Superior temporal gyrus (tissue), 1 donor: Measurements from ENCODE around the gene AAR2.

ENCODE experiments used
- DNase-seq: peaks from one replicate; pipeline ENCODE4 v3.0.0-alpha.2; 2016; ENCODE audit errors: extremely low spot score

Gene AAR2, protein sequence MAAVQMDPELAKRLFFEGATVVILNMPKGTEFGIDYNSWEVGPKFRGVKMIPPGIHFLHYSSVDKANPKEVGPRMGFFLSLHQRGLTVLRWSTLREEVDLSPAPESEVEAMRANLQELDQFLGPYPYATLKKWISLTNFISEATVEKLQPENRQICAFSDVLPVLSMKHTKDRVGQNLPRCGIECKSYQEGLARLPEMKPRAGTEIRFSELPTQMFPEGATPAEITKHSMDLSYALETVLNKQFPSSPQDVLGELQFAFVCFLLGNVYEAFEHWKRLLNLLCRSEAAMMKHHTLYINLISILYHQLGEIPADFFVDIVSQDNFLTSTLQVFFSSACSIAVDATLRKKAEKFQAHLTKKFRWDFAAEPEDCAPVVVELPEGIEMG

DNA sequence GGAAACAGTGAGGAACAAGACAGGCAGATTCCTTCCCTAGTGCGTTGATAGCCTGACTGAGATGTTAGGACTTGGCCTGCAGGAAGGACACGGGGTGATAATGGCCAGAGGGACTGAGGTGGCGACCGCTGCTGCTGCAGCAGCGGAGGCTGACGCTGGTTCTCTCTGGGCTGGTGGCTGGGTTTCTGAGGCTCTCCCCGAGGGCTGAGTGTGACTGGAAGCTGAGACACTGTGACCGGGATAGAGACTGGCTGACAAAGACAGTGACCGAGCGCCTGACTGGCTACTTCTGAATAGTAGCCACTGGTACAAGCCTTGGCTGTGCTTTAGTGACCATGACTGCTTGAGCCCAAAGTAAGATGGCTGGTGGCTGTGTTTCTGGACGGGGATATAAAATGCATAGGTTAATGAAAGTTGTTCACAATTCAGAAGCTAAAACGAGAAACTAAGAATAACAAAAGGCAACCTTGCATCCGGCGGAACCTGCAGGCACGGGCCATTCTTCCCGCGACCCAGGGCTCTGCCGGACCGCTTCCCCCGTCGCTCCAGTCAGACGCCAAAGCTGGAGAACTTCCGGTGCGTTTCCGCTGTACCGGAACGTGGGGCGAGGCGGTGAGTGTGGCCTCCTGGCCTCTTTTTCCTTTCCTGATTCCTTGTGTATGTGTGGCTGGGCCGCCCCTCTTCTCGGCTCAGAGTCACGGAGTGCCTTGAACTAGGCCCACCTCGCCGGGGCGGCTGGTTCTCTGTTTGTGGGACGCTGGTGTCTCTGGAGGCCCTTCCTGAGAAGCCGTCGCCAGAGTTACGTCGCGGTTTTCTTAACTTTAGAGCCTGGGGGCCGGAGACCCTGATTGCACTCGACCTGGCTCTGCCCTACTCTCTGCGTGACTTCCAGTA lies at the start of gene AAR2:
TSS of gene AAR2 (plus strand) at position 587 of the 894 bp plus-strand sequence. CDS start 3,391 bp downstream, outside the sequence.
- DNase-seq, result peak; percentile 87

DNA sequence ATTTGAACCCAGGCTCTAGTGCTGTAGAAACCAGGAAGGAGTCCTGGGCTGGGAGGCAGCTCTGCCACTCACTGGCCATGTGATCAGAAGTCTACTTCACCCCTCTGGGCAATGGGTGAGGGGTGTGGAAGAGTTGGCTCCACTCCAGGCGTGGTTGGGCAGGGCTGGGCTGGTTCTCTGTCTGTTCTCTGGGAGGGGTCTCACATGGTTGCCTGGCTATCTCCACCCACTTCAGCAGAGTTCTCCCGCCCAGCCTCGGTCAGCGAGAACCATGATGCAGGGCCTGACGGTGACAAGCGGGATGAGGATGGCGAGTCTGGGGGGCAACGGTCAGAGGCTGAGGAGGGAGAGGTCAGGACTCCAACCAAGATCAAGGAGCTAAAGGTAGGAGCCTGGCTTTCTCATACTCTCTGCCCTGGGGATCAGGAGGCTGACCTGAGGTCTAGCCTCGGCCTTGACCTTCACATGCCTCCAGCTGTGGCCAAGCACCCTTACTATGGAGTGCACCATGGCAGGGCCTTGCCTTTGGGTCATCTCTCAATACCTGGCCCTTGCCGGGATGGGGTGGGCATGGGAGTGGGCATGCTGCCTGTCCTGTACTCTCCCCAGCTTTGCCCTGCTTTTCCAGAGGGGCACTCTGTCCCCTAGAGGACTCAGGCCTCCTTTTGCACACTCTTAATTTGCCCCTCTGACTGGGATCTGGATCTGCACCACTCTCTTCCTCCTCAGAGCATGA lies 42.1 kb upstream of the AAR2 start:
- no peak for DNase-seq

DNA sequence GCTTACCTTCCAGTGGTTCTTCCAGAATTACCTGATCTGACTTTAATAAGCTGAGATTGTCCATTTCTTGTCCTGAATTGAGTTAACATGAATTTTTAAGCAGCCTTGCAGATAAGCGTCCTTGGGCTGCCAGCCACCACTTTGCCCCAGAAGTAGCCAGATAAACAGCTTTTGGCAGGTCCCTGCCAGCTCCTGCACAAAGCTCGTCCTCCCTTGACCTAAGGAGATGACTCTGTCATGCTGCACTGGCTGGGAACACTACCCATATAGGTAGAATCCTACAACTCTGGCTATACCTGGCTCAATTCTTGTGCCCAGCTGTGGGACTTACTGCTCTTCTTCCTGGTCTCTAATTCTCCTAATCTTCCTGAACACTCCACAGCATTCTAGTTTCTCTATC lies 39.6 kb upstream of the AAR2 start:
- DNase-seq, result no peak

DNA sequence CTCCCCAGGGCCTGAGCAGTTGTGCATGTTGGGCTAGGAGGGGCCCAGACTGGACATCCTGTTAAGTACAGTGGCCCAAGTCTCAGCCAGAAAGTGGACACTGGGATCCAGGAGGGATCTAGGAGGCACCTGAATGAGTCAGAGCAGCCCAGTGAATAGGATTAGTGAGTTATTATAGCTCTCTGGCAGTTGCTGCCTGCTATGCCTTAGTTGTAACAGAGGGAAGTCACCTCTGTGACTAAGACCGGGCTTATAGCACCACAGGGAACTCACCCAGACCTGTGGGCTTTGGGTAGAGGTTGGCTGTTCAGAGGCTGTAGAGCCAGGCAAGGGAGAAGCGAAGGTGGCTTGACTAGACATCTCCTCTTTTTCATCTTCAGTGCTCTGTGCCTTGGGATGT lies 39.0 kb upstream of the AAR2 start:
- DNase-seq, result no peak

DNA sequence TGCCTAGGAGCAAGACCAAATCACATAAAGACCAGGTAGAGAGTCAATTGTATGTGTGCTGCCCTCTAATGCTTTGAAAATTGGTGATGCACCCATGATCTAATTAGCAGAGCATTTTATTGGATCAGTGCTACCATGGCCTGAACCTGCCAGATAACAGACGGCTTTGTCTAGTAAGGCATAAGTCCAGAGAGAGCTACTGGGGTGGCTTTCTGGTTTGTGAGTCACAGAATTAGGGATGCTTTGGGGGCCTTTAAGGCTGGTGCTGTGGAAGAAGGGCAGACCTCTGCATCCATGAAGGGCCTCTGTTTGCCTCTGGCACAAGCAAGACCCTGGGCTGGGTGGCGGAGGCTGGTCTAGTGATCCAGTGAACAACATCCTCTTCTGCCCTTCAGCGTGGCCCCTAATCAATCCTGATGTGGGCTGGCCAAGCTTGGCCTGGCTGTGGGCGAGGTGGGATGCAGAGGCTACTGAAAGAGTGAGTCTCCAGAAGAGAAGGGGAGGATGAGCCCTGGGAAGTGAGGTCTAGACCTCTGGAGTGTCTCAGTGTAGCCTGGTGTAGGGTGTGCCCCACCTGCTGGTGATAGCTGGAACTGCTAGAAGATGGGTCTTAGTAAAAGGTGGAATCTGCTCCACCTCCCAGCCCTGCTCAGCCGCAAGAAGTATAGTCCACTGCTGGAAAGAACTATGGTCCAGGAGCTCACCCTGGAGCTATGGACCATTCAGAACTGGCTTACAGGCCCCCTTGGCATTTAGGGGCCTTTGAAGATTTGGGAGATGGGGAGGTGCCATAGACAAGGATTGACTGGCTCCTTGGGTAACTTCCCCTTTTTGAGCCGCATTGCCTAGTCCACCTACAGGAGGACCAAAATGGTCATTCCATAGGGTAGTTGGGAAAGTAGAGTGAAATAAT lies 36.7 kb upstream of the AAR2 start:
- peak; percentile 91 for DNase-seq

DNA sequence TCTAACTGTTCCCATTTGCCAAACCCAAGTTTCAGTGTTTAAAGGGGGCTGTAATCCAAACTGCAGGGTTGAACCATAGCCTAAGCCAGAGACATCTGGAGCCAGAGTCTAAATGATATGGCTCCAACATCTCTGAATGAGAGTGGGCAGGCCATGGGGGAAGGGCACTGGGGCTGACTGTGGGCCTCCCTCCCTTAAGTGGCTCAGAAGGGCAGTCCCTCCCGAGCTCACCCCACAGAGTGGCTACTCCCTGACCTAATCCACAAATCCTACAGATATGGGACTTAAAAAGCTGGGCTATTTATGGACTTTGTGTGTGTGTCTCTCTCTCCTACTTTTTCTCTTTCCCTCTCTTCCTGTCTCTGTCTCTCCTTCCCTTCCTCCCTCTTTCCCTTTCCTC lies 35.8 kb upstream of the AAR2 start:
- DNase-seq, result no peak

DNA sequence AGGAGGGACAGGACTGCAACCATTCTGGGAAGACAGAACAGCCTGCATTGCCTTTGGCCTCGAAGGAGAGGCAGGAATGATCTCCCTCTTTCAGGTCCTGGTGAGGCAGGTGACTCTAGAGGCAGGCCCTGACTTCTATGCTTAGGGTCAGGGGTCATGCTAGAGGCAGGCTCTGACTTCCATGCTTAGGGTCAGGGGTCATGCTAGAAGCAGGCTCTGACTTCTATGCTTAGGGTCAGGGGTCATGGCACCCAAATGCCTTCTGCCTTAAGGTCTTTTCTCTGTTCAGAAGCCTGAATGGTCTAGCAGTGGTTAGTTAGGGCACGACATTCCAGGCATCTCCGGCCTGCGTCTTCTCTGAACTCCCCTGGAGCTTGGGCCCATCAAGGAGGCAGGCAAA lies 35.1 kb upstream of the AAR2 start:
- DNase-seq, result no peak

DNA sequence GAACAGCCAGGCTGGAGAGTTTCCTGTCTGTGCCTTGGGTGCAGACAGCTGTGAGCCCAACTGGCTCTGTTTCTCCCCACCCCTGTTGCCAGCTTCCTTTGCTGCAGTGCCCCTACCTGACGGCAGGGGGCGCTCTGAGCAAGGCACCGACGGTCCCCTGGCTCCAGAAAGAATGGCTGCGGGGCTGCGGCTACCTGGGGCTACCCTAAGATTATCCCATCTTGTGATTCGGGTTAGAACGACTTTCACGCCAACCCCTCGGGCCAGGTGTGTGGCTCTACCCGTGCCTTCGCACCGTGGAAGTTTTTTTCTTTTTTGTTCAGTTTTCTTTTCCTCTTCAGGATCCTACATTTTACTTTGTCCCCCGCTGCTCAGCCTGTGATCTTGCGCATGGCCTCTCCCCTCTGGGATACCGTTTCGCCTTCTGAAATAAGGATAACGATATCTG lies 33.4 kb upstream of the AAR2 start:
- DNase-seq, result peak; percentile 81

DNA sequence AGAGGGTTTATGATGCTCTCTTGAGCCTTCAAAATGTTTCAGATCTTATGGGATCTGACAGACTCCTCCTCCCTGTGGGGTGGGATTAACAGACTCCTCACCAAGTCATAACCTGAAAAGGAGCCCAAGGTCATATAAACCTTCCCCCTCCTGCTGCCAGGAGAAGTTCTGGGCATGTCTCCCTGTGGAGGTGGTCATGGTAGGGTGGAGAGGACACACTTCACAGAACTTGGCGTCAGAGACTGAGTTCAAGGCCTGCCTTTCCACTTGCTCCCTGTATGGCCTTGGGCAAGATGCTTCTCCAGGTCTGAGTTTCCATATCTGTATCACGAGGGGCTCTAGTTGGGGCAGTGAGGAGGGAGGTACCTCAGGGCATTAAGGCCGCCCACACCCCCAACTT lies 32.4 kb upstream of the AAR2 start:
- no peak for DNase-seq

DNA sequence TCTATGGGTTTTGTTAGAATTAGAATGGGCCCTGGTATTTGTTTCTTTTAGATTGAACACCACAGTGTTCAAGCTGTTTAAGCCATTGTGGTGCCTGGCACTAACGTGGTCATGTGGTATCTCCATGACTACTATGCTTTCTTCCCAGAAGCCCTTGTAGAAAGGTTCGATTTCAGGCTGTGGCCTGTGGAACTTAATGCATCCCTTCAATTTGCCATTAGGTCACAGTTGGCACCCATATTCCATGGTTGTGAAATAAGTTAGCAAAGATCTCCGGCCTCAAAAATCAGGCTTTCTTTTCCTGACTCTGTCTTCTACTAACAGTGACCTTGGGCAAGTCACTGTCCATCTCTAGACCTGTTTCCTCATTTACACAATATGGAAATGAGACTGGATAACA lies 31.3 kb upstream of the AAR2 start:
- DNase-seq, result no peak

DNA sequence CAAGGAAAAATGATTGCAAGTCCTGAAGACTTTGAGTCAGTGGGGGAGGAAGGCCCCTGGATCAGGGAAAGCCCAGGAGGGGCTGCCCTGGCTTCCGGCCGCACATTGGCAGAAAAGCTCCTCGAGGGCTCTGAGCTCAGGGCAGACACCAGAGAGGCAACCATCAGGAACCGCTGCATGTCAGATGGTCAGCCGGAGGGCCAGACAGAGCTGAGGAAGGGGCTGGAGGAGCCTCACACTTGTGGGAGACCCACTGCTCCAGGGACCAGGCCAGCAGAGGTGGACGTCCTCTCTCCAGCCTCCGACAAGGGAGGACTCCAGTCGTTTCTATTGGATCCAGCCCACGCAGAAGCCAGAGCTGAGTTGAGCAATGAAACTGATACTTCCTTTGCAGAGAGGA lies 30.2 kb upstream of the AAR2 start:
- DNase-seq, result no peak

DNA sequence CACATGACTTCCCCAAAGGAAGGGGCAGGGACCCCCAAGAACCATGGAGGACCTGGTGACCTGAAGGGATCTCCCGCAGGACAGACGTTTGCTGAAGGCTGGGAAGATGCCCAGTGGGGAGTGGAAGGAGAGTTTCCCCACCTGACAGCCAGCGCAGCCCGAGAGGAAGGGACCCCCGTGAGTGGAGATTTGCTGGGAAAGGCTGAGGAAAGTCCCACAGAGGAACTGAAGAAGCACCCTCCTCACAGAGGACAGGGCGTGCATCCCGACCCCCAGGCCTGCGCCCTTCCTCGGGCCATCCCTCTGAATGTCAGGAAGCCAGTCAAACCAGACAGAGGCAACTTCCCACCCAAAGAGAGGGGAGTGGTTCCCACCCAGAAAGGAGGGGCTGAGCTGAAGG lies 29.6 kb upstream of the AAR2 start:
- DNase-seq, result no peak

DNA sequence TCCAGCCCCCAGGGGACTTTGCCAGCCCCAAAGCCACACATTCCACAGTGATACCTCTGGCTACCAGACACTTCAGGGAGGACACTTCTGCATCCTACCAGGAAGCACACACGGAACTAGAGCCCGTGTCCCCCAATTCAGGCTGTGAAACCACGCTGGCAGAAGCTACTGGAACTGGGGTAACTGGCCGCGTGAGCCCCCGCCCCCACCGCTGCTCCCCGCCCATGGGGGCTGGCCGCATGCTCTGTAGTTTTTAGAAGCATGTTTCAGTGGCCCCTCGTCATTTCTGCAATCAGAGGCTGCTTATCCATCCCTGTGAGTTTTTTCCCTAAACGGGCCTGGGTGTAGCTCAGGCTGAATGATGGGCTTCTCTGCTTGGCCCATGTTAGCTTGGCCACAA lies 28.7 kb upstream of the AAR2 start:
- DNase-seq, result no peak

DNA sequence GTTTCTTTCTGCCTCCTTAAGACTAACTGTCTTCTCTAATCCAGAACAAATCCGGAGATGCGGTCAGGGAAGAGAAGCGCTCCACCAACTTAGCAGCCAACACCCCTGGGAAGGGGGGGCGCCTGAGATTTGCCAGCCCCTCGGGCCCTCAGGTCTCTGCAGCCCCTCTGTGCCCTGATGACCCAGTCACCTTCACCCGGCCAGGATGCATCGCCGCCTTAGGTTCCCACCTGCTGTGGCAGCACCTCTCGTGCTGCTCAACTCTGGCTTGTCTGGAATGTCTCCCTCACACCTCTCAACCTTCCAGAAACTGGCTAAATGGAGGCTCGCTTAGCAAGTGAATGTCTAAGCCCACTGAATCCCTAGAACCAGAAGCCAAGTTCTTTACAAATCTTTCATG lies 28.0 kb upstream of the AAR2 start:
- no peak for DNase-seq

DNA sequence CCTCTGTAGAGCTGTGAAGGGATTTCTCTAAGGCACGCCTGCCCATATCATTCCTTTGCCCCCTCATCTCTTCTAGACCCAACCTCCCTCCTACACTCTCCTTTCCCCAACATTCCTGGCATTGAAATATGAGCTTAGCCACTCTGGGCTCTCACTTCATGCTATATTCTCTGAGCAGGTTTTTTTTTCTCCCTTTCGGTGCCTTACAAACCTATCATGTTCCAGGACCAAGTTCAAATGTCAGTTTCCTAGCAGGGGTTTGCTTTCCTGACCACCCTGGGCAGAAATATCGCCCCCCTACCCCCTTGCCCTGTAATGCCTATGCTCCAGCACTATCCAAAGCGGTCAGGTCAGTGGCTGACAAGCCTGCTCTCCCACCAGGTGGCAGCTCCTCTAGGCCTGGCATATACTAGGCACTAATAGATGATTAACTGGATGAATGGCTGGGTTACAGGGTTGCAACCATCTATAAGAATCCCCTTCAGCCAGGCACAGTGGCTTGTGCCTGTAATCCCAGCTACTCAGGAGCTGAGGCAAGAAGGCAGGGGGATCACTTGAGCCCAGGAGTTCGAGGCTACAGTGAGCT lies 25.7 kb upstream of the AAR2 start:
- DNase-seq, result no peak

DNA sequence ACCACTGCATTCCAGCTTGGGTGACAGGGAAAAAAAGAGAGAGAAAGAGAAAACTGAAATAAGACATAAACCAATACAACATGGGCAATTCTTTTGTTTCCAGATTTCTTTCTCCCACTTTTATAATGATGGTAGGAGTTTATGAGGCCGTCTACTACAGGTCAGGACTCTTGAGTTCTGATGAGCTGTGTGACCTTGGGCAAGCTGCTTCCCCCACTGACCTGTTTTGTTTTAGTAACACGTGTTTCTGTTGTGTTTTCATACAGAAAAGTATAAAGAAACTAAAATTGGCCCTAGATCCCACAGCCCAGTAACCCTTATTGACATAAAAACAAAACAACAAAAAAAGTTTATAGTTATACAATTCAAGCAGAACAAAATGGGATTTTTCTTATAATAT lies 22.9 kb upstream of the AAR2 start:
- DNase-seq, result no peak

DNA sequence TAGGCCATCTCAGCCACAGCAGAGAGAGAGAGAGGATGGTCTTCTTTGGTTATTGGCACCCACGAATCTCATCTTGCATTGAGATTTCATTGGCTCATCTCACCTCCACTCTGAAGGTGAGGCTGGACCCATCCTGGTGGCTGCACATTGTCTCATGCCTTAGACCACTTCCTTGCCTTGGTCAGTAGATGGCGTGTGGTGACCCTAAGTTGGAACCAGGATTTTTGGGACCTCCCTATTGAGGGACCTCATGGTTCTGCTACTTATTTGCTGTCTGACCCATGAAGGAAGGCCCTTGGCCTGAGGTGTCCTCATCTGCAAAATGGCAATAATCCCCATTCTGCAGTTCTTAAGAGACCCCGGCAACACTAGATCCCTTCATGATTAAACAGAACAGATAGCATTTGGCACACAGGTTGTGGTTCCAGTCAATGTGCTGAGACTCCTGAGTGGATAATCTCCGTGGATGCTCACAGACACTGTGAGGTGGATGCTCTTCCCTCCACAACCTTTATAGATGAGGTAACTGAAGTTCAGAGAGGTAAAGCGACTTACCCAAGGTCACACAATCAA lies 21.5 kb upstream of the AAR2 start:
- DNase-seq, result peak; percentile 31

DNA sequence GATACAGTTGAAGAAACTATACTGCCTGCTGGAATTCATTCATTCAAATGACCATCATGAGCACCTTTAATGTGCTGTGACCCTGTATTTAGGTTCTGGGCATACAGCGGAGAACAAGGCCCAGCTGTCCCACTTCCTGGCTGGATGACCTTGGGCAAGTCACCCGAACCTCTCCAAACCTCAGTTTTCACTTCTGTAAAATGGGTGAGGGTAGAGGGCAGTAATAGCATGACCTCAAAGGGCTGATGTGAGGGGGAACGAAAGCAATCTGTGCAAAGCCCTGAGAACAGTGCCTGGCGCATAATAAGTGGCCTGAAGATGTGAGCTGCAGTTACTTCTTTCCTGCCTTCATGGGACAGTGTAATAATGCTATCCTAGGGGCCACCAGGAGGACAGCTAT lies 20.5 kb upstream of the AAR2 start:
- no peak for DNase-seq

DNA sequence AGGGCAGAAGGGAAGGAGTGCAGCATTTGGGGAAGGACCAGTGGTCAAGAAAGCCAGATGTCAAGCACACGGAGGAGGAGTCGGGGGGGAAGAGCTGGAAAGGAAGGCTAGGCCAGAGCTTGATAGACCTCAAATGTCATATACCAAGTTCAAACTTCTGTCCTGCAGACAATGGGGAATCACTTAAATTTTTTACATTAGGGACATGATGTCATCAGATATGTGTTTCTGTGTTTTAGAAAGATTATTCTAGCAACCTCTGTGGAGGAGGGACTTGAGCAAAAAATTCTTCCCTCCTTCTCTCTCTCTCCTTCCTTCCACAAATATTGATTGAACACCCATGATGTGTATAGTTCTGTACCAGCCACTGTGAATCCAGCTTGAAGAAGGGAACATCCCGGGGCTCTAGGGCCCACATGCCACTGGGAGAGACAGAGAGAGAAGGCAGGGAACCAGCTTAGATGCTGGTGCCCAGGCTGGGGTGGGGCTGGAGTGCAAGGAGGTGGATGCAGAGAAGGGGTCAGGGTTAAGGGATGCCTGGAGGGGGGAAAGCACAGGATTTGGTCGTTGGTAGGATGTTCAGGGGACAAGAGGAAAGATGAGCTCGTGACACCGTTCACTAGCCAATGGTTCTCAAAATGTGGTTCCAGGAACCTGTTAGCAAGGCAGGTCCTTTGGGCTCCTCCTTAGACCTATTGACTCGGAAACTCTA lies 19.8 kb upstream of the AAR2 start:
- DNase-seq, result no peak

DNA sequence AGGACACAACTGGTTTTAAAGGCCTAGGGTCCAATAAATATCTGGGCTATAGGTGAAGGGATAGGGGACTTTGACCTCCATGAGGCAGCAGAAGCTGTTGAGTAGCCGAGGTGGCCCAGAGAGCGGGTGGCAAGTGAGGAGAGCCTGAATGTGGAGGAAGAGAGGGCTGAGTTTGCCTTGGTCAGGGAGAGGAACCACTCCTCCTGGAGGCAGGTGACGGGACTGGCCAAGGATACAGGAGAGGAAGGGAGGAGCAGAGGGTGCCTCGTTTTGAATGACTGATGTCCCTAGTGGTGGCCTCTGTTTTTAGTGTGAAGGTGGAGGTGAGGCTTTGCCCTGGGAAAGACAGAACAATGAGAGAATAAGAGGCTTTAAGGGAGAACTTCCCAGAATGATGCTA lies 19.1 kb upstream of the AAR2 start:
- DNase-seq, result no peak
